Right lobe of liver (tissue), 4 donors: ENCODE results near the gene HORMAD2.

ENCODE experiments used
- POLR2A ChIP-seq: fragments of 450-650 bp; IDR thresholded peaks from one replicate; pipeline ENCODE4 v1.6.1; 2017; ENCODE audit warnings: antibody characterized with exemption, mild to moderate bottlenecking
- TF ChIP-seq, protein P1 (sequence below), 4 donors: fragments of 200-600 bp in 3 of 4; fragments of 450-650 bp in 1 of 4; IDR thresholded peaks; one replicate each; pipeline versions ENCODE4 v1.5.1 to v1.8.0; 2016 to 2022; ENCODE audit warnings: antibody characterized with exemption in 4 of 4, mild to moderate bottlenecking in 2 of 4
- donor health status: DM: no; HTN: no; CAD: no.
- donor health status: DM: no; HTN: no; CAD: no.
- donor health status: DM: no; HTN: yes; CAD: no.

DNA sequence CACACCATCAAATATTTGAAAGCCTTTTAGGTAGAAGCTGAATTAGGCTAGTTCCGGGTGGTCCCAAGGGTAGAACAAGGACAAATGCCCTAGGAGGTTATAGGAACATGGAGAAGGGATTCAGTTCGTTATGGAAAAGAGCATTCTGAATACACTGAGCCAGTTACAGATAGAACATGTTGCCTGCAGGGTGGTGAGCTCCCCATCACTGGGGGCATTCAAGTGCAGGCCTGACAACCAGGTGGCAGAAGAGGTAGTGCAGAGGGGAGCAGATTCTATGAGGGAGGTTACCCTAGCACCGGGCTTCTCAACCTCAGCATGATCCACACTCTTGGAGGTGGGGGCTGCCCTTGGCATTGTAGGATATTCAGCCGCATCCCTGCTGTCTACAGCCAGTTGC, 142.1 kb downstream of the HORMAD2 start:
- TF ChIP-seq, protein P1, sequence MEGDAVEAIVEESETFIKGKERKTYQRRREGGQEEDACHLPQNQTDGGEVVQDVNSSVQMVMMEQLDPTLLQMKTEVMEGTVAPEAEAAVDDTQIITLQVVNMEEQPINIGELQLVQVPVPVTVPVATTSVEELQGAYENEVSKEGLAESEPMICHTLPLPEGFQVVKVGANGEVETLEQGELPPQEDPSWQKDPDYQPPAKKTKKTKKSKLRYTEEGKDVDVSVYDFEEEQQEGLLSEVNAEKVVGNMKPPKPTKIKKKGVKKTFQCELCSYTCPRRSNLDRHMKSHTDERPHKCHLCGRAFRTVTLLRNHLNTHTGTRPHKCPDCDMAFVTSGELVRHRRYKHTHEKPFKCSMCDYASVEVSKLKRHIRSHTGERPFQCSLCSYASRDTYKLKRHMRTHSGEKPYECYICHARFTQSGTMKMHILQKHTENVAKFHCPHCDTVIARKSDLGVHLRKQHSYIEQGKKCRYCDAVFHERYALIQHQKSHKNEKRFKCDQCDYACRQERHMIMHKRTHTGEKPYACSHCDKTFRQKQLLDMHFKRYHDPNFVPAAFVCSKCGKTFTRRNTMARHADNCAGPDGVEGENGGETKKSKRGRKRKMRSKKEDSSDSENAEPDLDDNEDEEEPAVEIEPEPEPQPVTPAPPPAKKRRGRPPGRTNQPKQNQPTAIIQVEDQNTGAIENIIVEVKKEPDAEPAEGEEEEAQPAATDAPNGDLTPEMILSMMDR (IDR thresholded peaks at IDR 0.05) = no peak
- no peak for TF ChIP-seq POLR2A
